HCT116 (cell line): ENCODE results near the gene ATP7B. TPM values are rescaled to one million over a fixed set of nuclear protein-coding genes. Genes with fewer than 3 reads are reported as not detected.

Experiments
- ATAC-seq: fragments of 200-7000 bp; cut with Tn5 transposase; 2 replicates; pipeline ENCODE4 v1.9.1; 2020; ENCODE audit warnings: mild to moderate bottlenecking, moderate library complexity
- BruUV-seq: library from RNA; stranded (reverse); fragments of 400-500 nt; replicated peaks from 2 replicates; lab custom pipeline; 2021; lab: Mats Ljungman, UMichigan
- CTCF ChIA-PET: fragments of 300-600 bp; sonication (Branson Sonifier 250); formaldehyde crosslinking; loops from one replicate; lab custom pipeline; 2021; ENCODE audit warnings: antibody characterized with exemption; lab: Charles Lee
- POLR2A ChIA-PET: fragments of 300-600, 350-600 bp; sonication (Branson Sonifier 250); formaldehyde crosslinking; loops from one replicate; lab custom pipeline; 2021; ENCODE audit warnings: antibody characterized with exemption; lab: Charles Lee
- RAD21 ChIA-PET, 2 experiments: fragments of 300-600 bp; sonication (Branson Sonifier 250); formaldehyde crosslinking; loops; one replicate each; lab custom pipeline; 2023; ENCODE audit warnings: low total read pairs in 2 of 2; ENCODE audit not compliant: uncharacterized antibody in 2 of 2, unreplicated experiment in 2 of 2, low non-redundant PET in 1 of 2; lab: Charles Lee
- DNase-seq: peaks from one replicate; pipeline ENCODE4 v3.0.0-alpha.2; 2010; ENCODE audit warnings: low read depth, low spot score
- H2AFZ ChIP-seq: fragments of 200-600 bp; shearing (Covaris generic), sonication (generic); 2 replicates; pipeline ENCODE4 v1.6.1; 2017; ENCODE audit warnings: low read depth, mixed run types, mixed read lengths, antibody characterized with exemption, low read length; ENCODE audit not compliant: poor library complexity, severe bottlenecking
- H3K27ac ChIP-seq: 2 replicates; pipeline ENCODE4 v1.5.1; 2012; ENCODE audit warnings: low read depth, low read length
- H3K27me3 ChIP-seq: fragments of 200-600 bp; sonication (generic); 2 replicates; pipeline ENCODE4 v1.6.1; 2016; ENCODE audit warnings: mixed run types, low read length, mixed read lengths; ENCODE audit not compliant: insufficient read depth
- H3K36me3 ChIP-seq, 2 experiments: fragments of 200-500 bp in 1 of 2; fragments of 200-600 bp in 1 of 2; sonication (Bioruptor generic) in 1 of 2; sonication (generic) in 1 of 2; 2 replicates each; pipeline versions ENCODE4 v1.5.1 to v1.6.1; 2014 to 2016; ENCODE audit warnings: low read length in 2 of 2, inconsistent platforms in 1 of 2, mixed read lengths in 1 of 2, mixed run types in 1 of 2; ENCODE audit not compliant: insufficient read depth in 2 of 2, control insufficient read depth in 1 of 2
- H3K4me1 ChIP-seq, 2 experiments: fragments of 200-600 bp in 1 of 2; sonication (generic) in 1 of 2; 2 replicates each; pipeline versions ENCODE4 v1.5.1 to v1.6.1; 2012 to 2017; ENCODE audit warnings: low read length in 2 of 2, inconsistent platforms in 1 of 2, mild to moderate bottlenecking in 1 of 2, mixed read lengths in 1 of 2, mixed run types in 1 of 2, moderate library complexity in 1 of 2; ENCODE audit not compliant: insufficient read depth in 2 of 2, control insufficient read depth in 1 of 2
- H3K4me2 ChIP-seq: fragments of 200-600 bp; sonication (generic); 2 replicates; pipeline ENCODE4 v1.6.1; 2017; ENCODE audit warnings: mixed run types, low read length, mixed read lengths
- H3K4me3 ChIP-seq, 2 experiments: fragments of 200-600 bp in 1 of 2; sonication (generic) in 1 of 2; replicated peaks in 1 of 2; 2 replicates each; pipeline ENCODE4 v1.5.1; 2011 to 2016; ENCODE audit warnings: low read length in 2 of 2, control low read depth in 1 of 2, low read depth in 1 of 2, mild to moderate bottlenecking in 1 of 2, mixed read lengths in 1 of 2, mixed run types in 1 of 2
- H3K79me2 ChIP-seq: fragments of 200-600 bp; sonication (generic); 2 replicates; pipeline ENCODE4 v1.6.1; 2017; ENCODE audit warnings: mild to moderate bottlenecking, mixed run types, low read length, moderate library complexity, mixed read lengths; ENCODE audit not compliant: insufficient read depth
- H3K9ac ChIP-seq: fragments of 200-600 bp; sonication (generic); 2 replicates; pipeline ENCODE4 v1.6.1; 2016; ENCODE audit warnings: low read length, mixed read lengths
- H3K9me2 ChIP-seq: fragments of 200-600 bp; sonication (generic), shearing (Covaris generic); 2 replicates; pipeline ENCODE4 v1.6.1; 2017; ENCODE audit warnings: mixed run types, mild to moderate bottlenecking, moderate library complexity; ENCODE audit not compliant: insufficient read depth
- H3K9me3 ChIP-seq, 2 experiments: fragments of 200-500 bp in 1 of 2; fragments of 200-600 bp in 1 of 2; sonication (Bioruptor generic) in 1 of 2; sonication (generic) in 1 of 2; 2 replicates each; pipeline ENCODE4 v1.6.1; 2014 to 2017; ENCODE audit warnings: low read length in 2 of 2, mixed read lengths in 2 of 2, inconsistent platforms in 1 of 2, low read depth in 1 of 2, mild to moderate bottlenecking in 1 of 2, mixed run types in 1 of 2, moderate library complexity in 1 of 2; ENCODE audit not compliant: control insufficient read depth in 1 of 2, insufficient read depth in 1 of 2
- H4K20me1 ChIP-seq: fragments of 200-600 bp; sonication (generic), shearing (Covaris generic); 2 replicates; pipeline ENCODE4 v1.6.1; 2017; ENCODE audit warnings: mixed run types, mild to moderate bottlenecking, moderate library complexity; ENCODE audit not compliant: insufficient read depth
- CBX3 ChIP-seq: IDR thresholded peaks from 2 replicates; pipeline ENCODE4 v1.6.1; 2012; ENCODE audit warnings: low read depth
- CEBPB ChIP-seq: IDR thresholded peaks from 2 replicates; pipeline ENCODE4 v1.6.1; 2012; ENCODE audit warnings: low read depth
- EGR1 ChIP-seq: IDR thresholded peaks from 2 replicates; pipeline ENCODE4 v1.6.1; 2012; ENCODE audit warnings: low read depth
- ELF1 ChIP-seq: IDR thresholded peaks from 2 replicates; pipeline ENCODE4 v1.6.1; 2012; ENCODE audit warnings: low read depth, borderline replicate concordance
- EZH2 ChIP-seq: fragments of 200-600 bp; sonication (generic); IDR thresholded peaks from 2 replicates; pipeline ENCODE4 v1.6.1; 2017; ENCODE audit warnings: antibody characterized with exemption, mixed run types
- EZH2phosphoT487 ChIP-seq: fragments of 200-600 bp; IDR thresholded peaks from 2 replicates; pipeline ENCODE4 v1.6.1; 2018; ENCODE audit warnings: antibody characterized with exemption, borderline replicate concordance
- JUND ChIP-seq: IDR thresholded peaks from 2 replicates; pipeline ENCODE4 v1.6.1; 2012
- POLR2A ChIP-seq: IDR thresholded peaks from 2 replicates; pipeline ENCODE4 v1.7.0; 2011; ENCODE audit warnings: borderline replicate concordance; ENCODE audit not compliant: insufficient read depth, insufficient read length; ENCODE audit errors: extremely low read depth
- RAD21 ChIP-seq: IDR thresholded peaks from 2 replicates; pipeline ENCODE4 v1.6.1; 2012; ENCODE audit warnings: low read depth, mild to moderate bottlenecking
- SIN3A ChIP-seq: IDR thresholded peaks from 2 replicates; pipeline ENCODE4 v1.6.1; 2012; ENCODE audit warnings: low read depth
- SP1 ChIP-seq: IDR thresholded peaks from 2 replicates; pipeline ENCODE4 v1.6.1; 2012; ENCODE audit warnings: low read depth
- SRF ChIP-seq: IDR thresholded peaks from 2 replicates; pipeline ENCODE4 v1.6.1; 2012; ENCODE audit warnings: low read depth
- YY1 ChIP-seq: IDR thresholded peaks from 2 replicates; pipeline ENCODE4 v1.6.1; 2011; ENCODE audit warnings: low read length, low read depth, moderate library complexity, mild to moderate bottlenecking; ENCODE audit not compliant: insufficient replicate concordance; ENCODE audit errors: extremely low read depth
- ZBTB33 ChIP-seq: IDR thresholded peaks from 2 replicates; pipeline ENCODE4 v1.6.1; 2011; ENCODE audit warnings: mild to moderate bottlenecking, low read length, moderate library complexity; ENCODE audit not compliant: insufficient replicate concordance; ENCODE audit errors: extremely low read depth
- ZNF274 ChIP-seq: fragments of 200-500 bp; sonication (Bioruptor generic); IDR thresholded peaks from 2 replicates; pipeline ENCODE4 v1.6.1; 2014; ENCODE audit warnings: mild to moderate bottlenecking, low read depth, low read length, inconsistent platforms
- intact Hi-C: fragments of 100-400 bp; cut with micrococcal nuclease; formaldehyde crosslinking; loops from 2 replicates; pipeline ENCODE4 v1.10.0; 2022
- total RNA-seq: library from RNA; stranded (reverse); gene quantifications from one replicate; pipeline ENCODE4 v1.2.1, GENCODE V29; 2021; ENCODE audit not compliant: unreplicated experiment
- TF ChIP-seq, protein P1 (sequence below), 3 experiments: fragments of 200-600 bp in 1 of 3; sonication (generic) in 1 of 3; IDR thresholded peaks in 2 of 3; conservative IDR thresholded peaks in 1 of 3; 2 replicates each; pipeline ENCODE4 v1.5.1; 2012 to 2017; ENCODE audit warnings: low read depth in 2 of 3, low read length in 2 of 3, antibody characterized with exemption in 1 of 3, borderline replicate concordance in 1 of 3, control low read depth in 1 of 3, mild to moderate bottlenecking in 1 of 3, mixed read lengths in 1 of 3, mixed run types in 1 of 3, moderate library complexity in 1 of 3; ENCODE audit not compliant: insufficient read depth in 1 of 3
- TF ChIP-seq, protein P2 (sequence below): IDR thresholded peaks from 2 replicates; pipeline ENCODE4 v1.6.1; 2012
- TF ChIP-seq, protein P3 (sequence below): IDR thresholded peaks from 2 replicates; pipeline ENCODE4 v1.6.1; 2012; ENCODE audit warnings: low read depth
- TF ChIP-seq, protein P4 (sequence below): IDR thresholded peaks from 2 replicates; pipeline ENCODE4 v1.6.1; 2012

The ATP7B gene
- total RNA-seq, 1 experiment from 2014 or later, result 10.3 TPM

DNA sequence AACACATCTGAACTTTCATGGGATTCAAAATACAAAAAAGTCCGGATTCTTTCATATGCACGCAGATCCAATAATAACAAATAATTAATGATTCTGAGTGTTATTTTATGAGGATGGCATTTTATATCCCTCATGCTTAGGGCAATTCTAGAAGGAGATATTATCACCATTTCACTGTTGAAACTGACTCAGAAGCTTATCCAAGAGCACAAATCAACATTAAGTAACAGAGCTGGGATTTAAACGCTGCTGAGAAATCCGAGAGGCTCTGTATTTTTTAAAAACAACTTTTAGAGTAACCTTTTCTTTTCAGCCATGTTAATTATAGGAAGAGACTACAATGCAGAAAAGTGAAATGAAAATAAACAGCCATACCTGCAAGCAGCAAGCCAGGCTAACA lies 30.3 kb downstream of the ATP7B start:
- Histone ChIP-seq H3K27me3 (no peaks in the 10 kb centered on the region), H3K9me3 (no peaks in the 10 kb centered on the region), H3K79me2 (no peaks in the 10 kb centered on the region), H3K27ac (no peak overlapping the region), H3K4me2 (no peak overlapping the region), H3K4me1 (no peaks in the 10 kb centered on the region), H3K36me3 (no peaks in the 10 kb centered on the region), H3K9me2 (no peaks in the 10 kb centered on the region), H2AFZ (no peak overlapping the region), H3K4me3 (no peak overlapping the region), H4K20me1 (no peaks in the 10 kb centered on the region), H3K9ac (no peak overlapping the region)
- BruUV-seq, result no TSS peak
- CTCF ChIA-PET, result no interaction called here
- intact Hi-C loops, result no loop called here
- TF ChIP-seq YY1 (no peak), SIN3A (no peak), ZNF274 (no peak), ZBTB33 (no peak), JUND (no peak), RAD21 (no peak), EGR1 (no peak), CBX3 (no peak), EZH2 (no peak), SP1 (no peak), SRF (no peak), POLR2A (no peak), CEBPB (no peak), ELF1 (no peak), EZH2phosphoT487 (no peak)
- TF ChIP-seq, protein P1, sequence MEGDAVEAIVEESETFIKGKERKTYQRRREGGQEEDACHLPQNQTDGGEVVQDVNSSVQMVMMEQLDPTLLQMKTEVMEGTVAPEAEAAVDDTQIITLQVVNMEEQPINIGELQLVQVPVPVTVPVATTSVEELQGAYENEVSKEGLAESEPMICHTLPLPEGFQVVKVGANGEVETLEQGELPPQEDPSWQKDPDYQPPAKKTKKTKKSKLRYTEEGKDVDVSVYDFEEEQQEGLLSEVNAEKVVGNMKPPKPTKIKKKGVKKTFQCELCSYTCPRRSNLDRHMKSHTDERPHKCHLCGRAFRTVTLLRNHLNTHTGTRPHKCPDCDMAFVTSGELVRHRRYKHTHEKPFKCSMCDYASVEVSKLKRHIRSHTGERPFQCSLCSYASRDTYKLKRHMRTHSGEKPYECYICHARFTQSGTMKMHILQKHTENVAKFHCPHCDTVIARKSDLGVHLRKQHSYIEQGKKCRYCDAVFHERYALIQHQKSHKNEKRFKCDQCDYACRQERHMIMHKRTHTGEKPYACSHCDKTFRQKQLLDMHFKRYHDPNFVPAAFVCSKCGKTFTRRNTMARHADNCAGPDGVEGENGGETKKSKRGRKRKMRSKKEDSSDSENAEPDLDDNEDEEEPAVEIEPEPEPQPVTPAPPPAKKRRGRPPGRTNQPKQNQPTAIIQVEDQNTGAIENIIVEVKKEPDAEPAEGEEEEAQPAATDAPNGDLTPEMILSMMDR (IDR thresholded peaks at IDR 0.05 in 2 of 3, conservative IDR thresholded peaks at IDR 0.05 in 1 of 3; ENCODE audit: borderline replicate concordance in 1 of 3, insufficient read depth in 1 of 3, low read depth in 2 of 3, low read length in 2 of 3), result no peak
- TF ChIP-seq, protein P2, sequence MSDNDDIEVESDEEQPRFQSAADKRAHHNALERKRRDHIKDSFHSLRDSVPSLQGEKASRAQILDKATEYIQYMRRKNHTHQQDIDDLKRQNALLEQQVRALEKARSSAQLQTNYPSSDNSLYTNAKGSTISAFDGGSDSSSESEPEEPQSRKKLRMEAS, result no peak
- TF ChIP-seq, protein P3, sequence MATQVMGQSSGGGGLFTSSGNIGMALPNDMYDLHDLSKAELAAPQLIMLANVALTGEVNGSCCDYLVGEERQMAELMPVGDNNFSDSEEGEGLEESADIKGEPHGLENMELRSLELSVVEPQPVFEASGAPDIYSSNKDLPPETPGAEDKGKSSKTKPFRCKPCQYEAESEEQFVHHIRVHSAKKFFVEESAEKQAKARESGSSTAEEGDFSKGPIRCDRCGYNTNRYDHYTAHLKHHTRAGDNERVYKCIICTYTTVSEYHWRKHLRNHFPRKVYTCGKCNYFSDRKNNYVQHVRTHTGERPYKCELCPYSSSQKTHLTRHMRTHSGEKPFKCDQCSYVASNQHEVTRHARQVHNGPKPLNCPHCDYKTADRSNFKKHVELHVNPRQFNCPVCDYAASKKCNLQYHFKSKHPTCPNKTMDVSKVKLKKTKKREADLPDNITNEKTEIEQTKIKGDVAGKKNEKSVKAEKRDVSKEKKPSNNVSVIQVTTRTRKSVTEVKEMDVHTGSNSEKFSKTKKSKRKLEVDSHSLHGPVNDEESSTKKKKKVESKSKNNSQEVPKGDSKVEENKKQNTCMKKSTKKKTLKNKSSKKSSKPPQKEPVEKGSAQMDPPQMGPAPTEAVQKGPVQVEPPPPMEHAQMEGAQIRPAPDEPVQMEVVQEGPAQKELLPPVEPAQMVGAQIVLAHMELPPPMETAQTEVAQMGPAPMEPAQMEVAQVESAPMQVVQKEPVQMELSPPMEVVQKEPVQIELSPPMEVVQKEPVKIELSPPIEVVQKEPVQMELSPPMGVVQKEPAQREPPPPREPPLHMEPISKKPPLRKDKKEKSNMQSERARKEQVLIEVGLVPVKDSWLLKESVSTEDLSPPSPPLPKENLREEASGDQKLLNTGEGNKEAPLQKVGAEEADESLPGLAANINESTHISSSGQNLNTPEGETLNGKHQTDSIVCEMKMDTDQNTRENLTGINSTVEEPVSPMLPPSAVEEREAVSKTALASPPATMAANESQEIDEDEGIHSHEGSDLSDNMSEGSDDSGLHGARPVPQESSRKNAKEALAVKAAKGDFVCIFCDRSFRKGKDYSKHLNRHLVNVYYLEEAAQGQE, result no peak
- TF ChIP-seq, protein P4, sequence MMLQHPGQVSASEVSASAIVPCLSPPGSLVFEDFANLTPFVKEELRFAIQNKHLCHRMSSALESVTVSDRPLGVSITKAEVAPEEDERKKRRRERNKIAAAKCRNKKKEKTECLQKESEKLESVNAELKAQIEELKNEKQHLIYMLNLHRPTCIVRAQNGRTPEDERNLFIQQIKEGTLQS, result no peak
- RAD21 ChIA-PET, result no interaction called here
- ATAC-seq (no peak), DNase-seq (no peak)
- POLR2A ChIA-PET, result no interaction called here
